Activated naive CD4-positive, alpha-beta T cell treated with anti-CD3 and anti-CD28 coated beads, Interleukin-2, amount 50 U/mL, for 16 hours (primary cell): ENCODE data around the gene LY6G5C.
"Not testable (repeated sequence)": the region's sequence is repeated elsewhere in the genome, so short reads cannot be mapped to it uniquely, and the experiment has no call there.

Experiments used
- DNase-seq: peaks from one replicate; pipeline ENCODE4 v3.0.0-alpha.2; 2020

Gene LY6G5C

DNA sequence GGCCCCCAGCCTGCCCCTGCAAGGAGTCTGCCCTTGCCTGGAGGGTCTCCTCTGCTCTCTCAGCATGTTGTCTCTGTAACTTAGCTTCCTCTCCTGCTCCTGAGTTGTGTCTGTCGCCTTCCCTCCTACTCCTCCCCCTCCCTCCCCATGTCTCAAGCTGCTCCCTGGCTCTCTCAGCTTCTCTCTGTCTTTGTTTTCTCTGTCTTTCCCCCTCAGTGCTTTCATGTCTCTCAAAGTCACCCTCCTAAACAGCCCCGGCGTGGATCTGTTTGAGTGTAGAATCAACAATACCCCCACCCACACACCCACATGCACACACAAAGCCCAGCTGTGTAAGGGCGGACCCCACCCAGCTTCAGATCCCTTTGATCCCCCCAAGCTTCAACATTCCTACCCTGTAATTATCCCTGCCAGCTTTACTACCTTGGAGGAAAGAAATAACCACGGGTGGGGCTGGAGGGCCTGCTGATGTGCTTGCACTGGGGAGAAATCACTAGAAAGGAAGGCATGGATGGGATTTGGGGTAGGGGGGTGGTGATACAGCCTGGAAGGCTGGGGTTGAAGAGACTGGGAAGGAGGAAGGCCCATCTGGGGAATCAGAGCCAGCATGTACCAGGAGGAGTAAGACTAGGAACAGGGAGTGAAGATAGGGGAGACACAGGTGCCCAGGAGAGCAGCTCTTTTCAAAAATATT, 33.3 kb upstream of the LY6G5C start:
- no peak for DNase-seq

DNA sequence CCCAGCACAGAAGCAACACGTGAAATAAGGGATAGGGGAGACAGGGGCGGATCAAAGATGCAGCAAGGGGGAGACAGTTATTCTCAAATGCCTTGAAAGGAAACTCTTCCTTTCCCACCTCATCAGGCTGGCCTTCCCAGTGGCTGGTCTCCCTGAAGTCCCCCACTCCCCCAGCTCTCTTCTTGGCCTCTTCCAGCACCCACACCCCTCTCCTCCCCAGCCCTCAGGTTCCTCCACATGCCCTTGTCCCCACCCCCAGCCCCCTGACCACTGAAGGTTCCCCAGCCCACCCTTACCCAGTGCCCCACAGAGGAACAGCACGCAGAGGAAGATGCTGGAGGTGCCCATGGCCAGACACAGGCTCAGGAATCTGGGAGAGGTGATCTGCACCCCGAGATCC, 32.6 kb upstream of the LY6G5C start:
- DNase-seq = no peak

DNA sequence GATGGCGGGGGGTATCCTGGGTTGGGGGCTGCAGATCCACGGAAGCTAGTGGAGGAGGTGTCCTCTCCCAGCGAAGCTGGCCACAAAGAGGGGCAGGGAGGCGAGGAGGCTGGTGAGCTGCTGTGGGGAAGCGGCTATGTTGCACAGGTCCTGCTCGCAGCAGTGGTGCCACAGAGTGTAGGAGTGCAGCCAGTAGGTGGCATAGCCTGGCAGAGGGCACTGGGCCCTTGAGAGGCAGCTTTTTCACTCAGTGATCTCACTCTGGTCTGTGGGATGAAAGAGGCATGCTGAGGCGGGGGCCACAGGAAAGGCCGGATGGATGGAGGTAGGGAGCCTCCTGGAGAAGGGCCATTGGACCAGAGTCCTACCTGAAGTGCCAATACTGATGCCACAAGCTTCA, 31.4 kb upstream of the LY6G5C start:
- no peak for DNase-seq

DNA sequence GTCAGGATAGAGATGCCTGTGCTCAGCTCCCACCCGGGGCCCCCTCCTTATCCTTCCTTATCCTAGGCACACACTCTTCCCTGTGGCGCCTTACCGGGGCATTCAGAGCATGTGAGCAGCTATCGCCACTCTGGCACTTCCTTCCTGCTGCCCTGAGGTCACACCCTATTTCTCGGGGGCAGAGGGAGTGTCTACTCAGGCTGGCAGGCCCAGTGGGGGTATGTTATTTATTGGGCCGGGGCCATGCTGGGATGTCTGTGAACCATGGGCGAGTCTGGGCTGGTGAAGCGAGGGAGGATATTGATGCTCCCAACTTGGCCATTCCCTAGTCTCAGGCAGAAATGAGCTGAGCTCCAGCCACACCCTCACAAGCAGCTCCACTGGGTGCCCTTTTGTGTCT, 30.4 kb upstream of the LY6G5C start:
- no peak for DNase-seq

DNA sequence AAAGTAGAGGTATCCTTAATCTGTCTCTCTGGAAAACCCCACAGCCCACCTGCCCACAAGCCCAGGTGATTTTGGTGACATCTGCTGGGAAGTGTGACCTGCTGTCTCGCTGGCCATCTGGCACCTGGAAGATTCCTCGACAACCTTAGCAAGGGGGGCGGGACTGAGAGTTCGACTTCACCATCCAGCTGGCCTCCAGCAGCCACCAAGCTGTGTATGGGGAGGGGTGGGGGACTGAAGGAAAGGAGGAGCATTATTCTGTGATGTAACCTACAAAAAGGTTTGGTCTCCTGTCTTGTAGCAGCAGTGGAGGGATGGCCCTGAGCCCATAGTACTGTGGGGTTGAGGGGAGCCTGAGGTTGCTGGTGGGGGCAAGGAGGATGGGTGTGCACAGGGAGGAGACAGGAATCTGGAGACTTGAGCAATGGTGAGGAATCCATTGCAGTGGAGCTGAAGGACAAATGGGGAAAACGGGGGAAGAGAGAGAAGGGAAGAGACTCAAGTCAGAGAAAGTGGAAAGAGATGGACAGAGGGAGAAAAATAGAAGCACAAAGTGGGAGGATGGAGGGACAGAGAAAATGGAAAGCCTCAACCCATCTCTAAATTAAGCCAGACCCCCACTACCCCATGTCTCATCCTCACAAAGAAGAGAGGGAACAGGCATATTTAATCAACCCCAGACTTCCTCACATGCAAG, 29.8 kb upstream of the LY6G5C start:
- no peak for DNase-seq

GRCh38 chr6:31709157-31709556, 28.3 kb upstream of the LY6G5C start:
- DNase-seq = not testable (repeated sequence)

- no peak for DNase-seq
Observed at GRCh38 chr6:31708224-31708623, 27.4 kb upstream of the LY6G5C start.

DNA sequence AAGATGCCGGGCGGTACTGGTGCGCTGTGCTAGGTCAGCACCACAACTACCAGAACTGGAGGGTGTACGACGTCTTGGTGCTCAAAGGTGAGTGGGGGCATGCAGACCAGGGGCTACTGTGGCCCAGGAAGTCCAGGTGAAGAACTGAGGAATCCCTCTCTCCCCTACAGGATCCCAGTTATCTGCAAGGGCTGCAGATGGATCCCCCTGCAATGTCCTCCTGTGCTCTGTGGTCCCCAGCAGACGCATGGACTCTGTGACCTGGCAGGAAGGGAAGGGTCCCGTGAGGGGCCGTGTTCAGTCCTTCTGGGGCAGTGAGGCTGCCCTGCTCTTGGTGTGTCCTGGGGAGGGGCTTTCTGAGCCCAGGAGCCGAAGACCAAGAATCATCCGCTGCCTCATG, 26.8 kb upstream of the LY6G5C start:
- DNase-seq = no peak

- DNase-seq = no peak
Observed at GRCh38 chr6:31706599-31706998, 25.7 kb upstream of the LY6G5C start, which contains the start of gene LY6G6F. Gene LY6G6F, plus strand, starts transcription at chr6:31706866. Its CDS starts 41 bp downstream, at chr6:31706907.

- no peak for DNase-seq
Observed at GRCh38 chr6:31705931-31706330, 25.1 kb upstream of the LY6G5C start.

GRCh38 chr6:31702819-31703716, 22.2 kb upstream of the LY6G5C start, which contains the start of gene ABHD16A:
Gene ABHD16A, minus strand, starts transcription at chr6:31703324. Its CDS starts 43 bp downstream, at chr6:31703281.
- peak; percentile 97 for DNase-seq

GRCh38 chr6:31702405-31702818, 21.5 kb upstream of the LY6G5C start:
- DNase-seq = peak; percentile 46

DNA sequence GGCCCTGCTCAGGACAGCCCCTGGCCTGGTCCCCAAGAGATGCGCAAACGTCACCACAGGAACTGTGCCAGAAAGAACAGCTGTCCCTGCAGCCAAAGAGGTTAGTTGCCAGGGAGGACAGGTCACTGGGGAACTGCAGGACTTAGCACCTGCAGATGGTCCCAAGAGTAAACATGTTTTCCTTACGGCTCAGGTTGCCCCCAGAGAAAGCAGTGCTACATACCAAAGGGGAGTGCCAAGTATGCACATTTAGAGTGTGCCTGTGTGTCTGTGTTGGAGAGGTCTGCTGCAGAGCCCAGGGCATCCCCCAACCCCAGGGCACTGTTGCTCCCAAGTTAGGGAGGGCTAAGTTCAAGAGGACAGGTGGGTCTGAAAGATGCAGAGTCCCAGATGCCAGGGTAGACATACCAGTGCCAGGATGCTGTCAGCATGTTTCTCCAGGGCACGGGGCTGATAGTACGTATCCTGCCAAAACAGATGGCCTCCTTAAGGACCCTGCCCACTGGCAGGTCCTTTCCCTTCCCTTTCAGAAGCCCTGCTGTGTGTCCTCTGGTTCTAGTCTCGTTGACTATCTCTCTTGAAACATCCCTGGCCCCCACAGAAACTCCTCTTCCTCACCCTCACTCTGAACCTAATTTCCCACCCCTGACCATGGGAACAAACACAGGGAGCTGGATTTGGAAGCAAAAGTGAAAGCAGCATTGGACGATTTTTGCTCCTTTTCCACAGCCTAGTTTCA, 21.0 kb upstream of the LY6G5C start:
- no peak for DNase-seq

DNA sequence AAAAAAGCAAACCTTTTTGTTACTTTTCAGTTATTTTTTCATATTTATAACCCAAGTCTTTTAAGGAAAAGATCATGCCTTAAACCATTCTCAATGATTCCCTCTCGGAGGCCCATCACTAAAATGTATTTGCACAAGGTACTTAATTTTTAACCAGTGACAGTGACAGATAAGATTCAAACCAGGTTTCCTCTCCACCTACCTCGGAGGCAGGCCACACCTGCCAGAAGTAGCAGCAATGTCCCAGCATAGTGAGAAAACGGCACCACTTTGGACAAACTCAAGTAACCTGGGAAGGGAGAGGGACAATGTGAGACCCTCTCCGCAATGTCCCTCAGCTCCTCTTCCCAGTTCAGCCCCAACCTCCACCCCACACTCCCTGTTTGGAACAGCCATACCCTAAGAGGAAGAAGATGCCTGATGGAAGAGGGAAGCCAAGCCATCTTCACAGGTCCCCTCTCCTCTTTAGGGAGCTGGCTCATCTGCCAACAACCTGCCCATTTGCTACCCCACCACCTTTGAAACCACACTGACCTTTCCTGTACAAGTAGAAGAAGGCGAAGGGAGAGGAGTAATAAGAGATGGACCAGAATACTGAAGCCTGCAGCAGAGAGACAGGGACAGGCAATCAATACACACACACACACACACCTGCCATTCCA, 20.0 kb upstream of the LY6G5C start:
- no peak for DNase-seq

GRCh38 chr6:31697555-31697954, 16.7 kb upstream of the LY6G5C start:
- DNase-seq = no peak

DNA sequence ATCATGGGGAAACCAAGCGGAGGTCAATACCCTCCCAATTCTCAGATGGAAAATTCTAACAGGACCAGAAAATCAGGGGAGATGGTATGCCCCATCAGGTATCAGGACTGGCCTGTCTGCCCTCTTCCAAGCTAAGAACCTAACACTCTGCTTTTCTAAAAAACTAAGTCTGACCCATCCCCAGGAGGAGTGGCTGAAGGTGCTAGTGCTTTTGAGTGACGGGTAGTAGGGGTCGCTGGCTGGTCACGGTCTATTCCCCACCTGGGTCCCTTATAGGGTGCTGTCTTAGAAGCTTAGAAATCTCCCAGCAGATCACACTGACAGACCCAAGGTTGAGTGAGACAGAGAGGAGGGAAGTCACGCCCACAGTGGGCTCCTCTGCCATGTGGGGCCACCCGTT, 12.7 kb upstream of the LY6G5C start:
- DNase-seq = no peak

- DNase-seq = no peak
Observed at GRCh38 chr6:31692886-31693285, 12.0 kb upstream of the LY6G5C start.

- no peak for DNase-seq
Observed at GRCh38 chr6:31692353-31692752, 11.5 kb upstream of the LY6G5C start.

GRCh38 chr6:31691564-31692108, 10.8 kb upstream of the LY6G5C start:
- no peak for DNase-seq

- DNase-seq = no peak
Observed at GRCh38 chr6:31691078-31691463, 10.2 kb upstream of the LY6G5C start.

- DNase-seq = no peak
Observed at GRCh38 chr6:31690231-31691077, 9.6 kb upstream of the LY6G5C start.
